Astrocyte of the cerebellum (primary cell): Measurements from ENCODE around the gene LILRB5.
"Not testable (repeated sequence)": the region's sequence is repeated elsewhere in the genome, so short reads cannot be mapped to it uniquely, and the experiment has no call there.

Experiments used
- DNase-seq: peaks from one replicate; pipeline ENCODE4 v3.0.0-alpha.2; 2011; ENCODE audit warnings: low read depth
- H3K4me3 ChIP-seq: 2 replicates; pipeline ENCODE4 v1.5.1; 2011; ENCODE audit warnings: mild to moderate bottlenecking, low read depth, low read length, moderate library complexity
- CTCF ChIP-seq: IDR thresholded peaks from 2 replicates; pipeline ENCODE4 v1.5.1; 2012; ENCODE audit warnings: low read length, low read depth, moderate library complexity, mild to moderate bottlenecking; ENCODE audit errors: missing control alignments
- in situ Hi-C: cut with HindIII; loops from 2 replicates; pipeline ENCODE4 v1.10.0; 2017; ENCODE audit warnings: low sequenced_read_pairs

The LILRB5 gene

GRCh38 chr19:54218960-54219661 is 38.0 kb downstream of the LILRB5 start:
- no peak overlapping the region for H3K4me3 ChIP-seq
- DNase-seq: no peak
- TF ChIP-seq CTCF: no peak
- in situ Hi-C loops: no loop called here

- no peak overlapping the region for H3K4me3 ChIP-seq
- DNase-seq: no peak
- in situ Hi-C loops: no loop called here
- no peak for TF ChIP-seq CTCF
These were observed 38.8 kb downstream of the LILRB5 start for GRCh38 chr19:54218259-54218658.

- DNase-seq, in situ Hi-C loops: not testable (repeated sequence)
These were observed 39.4 kb downstream of the LILRB5 start for GRCh38 chr19:54217517-54218247.

GRCh38 chr19:54216869-54217268 is 40.2 kb downstream of the LILRB5 start:
- no peak overlapping the region for H3K4me3 ChIP-seq
- no peak for DNase-seq
- in situ Hi-C loops: no loop called here
- TF ChIP-seq CTCF: no peak

More at GRCh38 chr19:54217517-54218247, 39.4 kb downstream of the LILRB5 start:
- H3K4me3 ChIP-seq: not testable (repeated sequence)

GRCh38 chr19:54214734-54215133 is 42.3 kb downstream of the LILRB5 start:
- in situ Hi-C loops, H3K4me3 ChIP-seq, DNase-seq: not testable (repeated sequence)

- DNase-seq, in situ Hi-C loops, H3K4me3 ChIP-seq: not testable (repeated sequence)
These were observed 42.9 kb downstream of the LILRB5 start for GRCh38 chr19:54214217-54214616.

- DNase-seq: no peak
- H3K4me3 ChIP-seq: no peak overlapping the region
- no peak for TF ChIP-seq CTCF
- in situ Hi-C loops: no loop called here
These were observed 45.8 kb downstream of the LILRB5 start for GRCh38 chr19:54211235-54211634.

- H3K4me3 ChIP-seq: no peak overlapping the region
- peak; percentile 98 for DNase-seq
- TF ChIP-seq CTCF: no peak
- in situ Hi-C loops: no loop called here
These were observed 47.1 kb downstream of the LILRB5 start for GRCh38 chr19:54209811-54210494.
